ENCODE results near the gene DCXR. TPM values are rescaled to one million over a fixed set of nuclear protein-coding genes. Genes with fewer than 3 reads are reported as not detected.

The DCXR gene
- total RNA-seq, 1 experiment from 2014 or later: 120 TPM

DNA sequence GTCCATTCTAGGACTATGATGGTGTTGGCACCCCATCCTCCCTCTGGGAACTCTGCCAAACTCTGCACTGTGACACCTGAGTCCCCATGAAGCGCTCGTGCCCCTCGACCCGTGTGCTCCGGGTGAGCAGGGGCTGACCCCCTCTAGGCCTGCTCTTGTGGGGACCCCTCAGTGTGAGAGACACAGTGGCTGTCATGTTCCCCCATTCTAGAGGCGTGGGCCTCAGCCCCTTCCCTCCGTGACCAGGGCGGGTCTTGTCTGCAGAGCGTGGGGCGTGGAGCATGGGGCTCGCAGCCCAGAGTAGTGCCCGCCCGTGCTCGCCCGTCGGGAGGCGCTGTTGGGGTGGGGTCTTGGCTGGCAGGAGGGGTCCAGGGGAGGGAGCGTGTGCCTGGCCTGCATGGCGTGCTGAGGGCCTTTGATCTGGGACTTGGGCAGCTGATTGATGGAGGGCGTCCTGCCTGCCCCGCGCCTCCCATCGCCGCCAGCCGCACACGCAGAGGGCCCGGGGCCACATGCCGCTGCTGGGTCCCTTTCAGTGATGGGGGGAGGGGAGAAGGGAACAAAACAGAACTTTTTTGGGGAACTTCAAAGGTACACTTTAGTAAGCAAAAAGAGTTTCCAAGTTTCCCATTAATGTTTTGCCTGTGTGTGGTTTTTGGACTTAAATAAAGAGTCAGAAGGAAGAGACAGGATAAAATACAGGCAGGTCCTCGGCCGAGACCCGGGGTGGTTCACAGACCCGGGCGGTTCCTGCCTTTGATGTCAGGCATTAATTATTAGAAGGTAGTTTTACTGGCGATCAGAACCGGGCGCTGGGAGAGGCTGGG, 37.3 kb downstream of the DCXR start:
- ChIA-PET CTCF (no interaction called here), POLR2A (ENCODE audit: unreplicated experiment) (no interaction called here)
- Histone ChIP-seq H3K4me1 (replicated peaks; ENCODE audit: insufficient read depth) (peaks cover 22% of the 10 kb centered on the region), H3K27ac (no peak overlapping the region), H3K9me3 (ENCODE audit: insufficient read depth, low read depth) (no peaks in the 10 kb centered on the region), H3K4me3 (no peak overlapping the region), H3K9me2 (ENCODE audit: insufficient read depth) (no peaks in the 10 kb centered on the region), H3K79me2 (ENCODE audit: low read depth) (no peaks in the 10 kb centered on the region), H3K36me3 (ENCODE audit: low read depth) (no peaks in the 10 kb centered on the region), H3K4me2 (no peak overlapping the region), H3K27me3 (ENCODE audit: insufficient read depth, low read depth) (no peaks in the 10 kb centered on the region), H3F3A (ENCODE audit: insufficient read depth, low read depth) (peaks cover 10% of the 10 kb centered on the region; the same call in 1 of the 2 replicates), H2AFZ (no peak overlapping the region), H4K20me1 (ENCODE audit: insufficient read depth) (no peaks in the 10 kb centered on the region)
- intact Hi-C loops (cut with micrococcal nuclease; ENCODE audit: unreplicated experiment): loop anchor here (5.0 kb wide), 1 partner anchor 33 kb away; no protein-coding TSS in a partner anchor
- TF ChIP-seq EZH2 (IDR thresholded peaks at IDR 0.05; ENCODE audit: low read depth): no peak
- TF ChIP-seq, protein P1, sequence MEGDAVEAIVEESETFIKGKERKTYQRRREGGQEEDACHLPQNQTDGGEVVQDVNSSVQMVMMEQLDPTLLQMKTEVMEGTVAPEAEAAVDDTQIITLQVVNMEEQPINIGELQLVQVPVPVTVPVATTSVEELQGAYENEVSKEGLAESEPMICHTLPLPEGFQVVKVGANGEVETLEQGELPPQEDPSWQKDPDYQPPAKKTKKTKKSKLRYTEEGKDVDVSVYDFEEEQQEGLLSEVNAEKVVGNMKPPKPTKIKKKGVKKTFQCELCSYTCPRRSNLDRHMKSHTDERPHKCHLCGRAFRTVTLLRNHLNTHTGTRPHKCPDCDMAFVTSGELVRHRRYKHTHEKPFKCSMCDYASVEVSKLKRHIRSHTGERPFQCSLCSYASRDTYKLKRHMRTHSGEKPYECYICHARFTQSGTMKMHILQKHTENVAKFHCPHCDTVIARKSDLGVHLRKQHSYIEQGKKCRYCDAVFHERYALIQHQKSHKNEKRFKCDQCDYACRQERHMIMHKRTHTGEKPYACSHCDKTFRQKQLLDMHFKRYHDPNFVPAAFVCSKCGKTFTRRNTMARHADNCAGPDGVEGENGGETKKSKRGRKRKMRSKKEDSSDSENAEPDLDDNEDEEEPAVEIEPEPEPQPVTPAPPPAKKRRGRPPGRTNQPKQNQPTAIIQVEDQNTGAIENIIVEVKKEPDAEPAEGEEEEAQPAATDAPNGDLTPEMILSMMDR (conservative IDR thresholded peaks at IDR 0.05): no peak
- DNase-seq: no peak
- BruUV-seq (replicated peaks): no TSS peak

DNA sequence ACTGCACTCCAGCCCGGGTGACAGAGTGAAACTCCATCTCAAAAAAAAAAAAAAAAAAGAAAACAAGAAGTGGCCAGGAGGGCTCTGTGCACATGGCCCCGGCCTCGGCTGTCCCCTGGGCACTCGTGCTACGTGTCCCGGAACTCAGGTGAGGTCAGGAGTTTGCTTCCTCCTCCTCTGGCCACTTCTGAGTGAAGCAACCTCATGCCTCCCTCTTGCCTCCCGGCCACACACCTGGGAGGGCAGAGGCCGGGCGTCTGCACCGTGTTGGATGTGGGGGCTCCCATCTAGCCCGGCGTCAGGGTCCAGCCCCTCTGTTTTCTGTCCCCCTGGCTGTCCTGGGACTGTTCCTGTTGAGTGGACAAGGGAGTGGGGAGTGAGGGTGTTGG, 37.9 kb downstream of the DCXR start:
- Histone ChIP-seq H3K27me3 (ENCODE audit: insufficient read depth, low read depth) (no peaks in the 10 kb centered on the region), H3K27ac (no peak overlapping the region), H3K79me2 (ENCODE audit: low read depth) (no peaks in the 10 kb centered on the region), H3K9me3 (ENCODE audit: insufficient read depth, low read depth) (no peaks in the 10 kb centered on the region), H3K4me1 (replicated peaks; ENCODE audit: insufficient read depth) (peaks cover 22% of the 10 kb centered on the region), H3K4me3 (no peak overlapping the region), H3K9me2 (ENCODE audit: insufficient read depth) (no peaks in the 10 kb centered on the region), H3F3A (ENCODE audit: insufficient read depth, low read depth) (peaks cover 10% of the 10 kb centered on the region; the same call in 1 of the 2 replicates), H3K4me2 (no peak overlapping the region), H2AFZ (no peak overlapping the region), H4K20me1 (ENCODE audit: insufficient read depth) (no peaks in the 10 kb centered on the region), H3K36me3 (ENCODE audit: low read depth) (no peaks in the 10 kb centered on the region)
- no TSS peak for BruUV-seq (replicated peaks)
- CTCF ChIA-PET: no interaction called here
- intact Hi-C loops (cut with micrococcal nuclease; ENCODE audit: unreplicated experiment): no loop called here
- no peak for DNase-seq
- POLR2A ChIA-PET (ENCODE audit: unreplicated experiment): no interaction called here
- TF ChIP-seq EZH2 (IDR thresholded peaks at IDR 0.05; ENCODE audit: low read depth): no peak
- TF ChIP-seq, protein P1 (conservative IDR thresholded peaks at IDR 0.05): no peak

DNA sequence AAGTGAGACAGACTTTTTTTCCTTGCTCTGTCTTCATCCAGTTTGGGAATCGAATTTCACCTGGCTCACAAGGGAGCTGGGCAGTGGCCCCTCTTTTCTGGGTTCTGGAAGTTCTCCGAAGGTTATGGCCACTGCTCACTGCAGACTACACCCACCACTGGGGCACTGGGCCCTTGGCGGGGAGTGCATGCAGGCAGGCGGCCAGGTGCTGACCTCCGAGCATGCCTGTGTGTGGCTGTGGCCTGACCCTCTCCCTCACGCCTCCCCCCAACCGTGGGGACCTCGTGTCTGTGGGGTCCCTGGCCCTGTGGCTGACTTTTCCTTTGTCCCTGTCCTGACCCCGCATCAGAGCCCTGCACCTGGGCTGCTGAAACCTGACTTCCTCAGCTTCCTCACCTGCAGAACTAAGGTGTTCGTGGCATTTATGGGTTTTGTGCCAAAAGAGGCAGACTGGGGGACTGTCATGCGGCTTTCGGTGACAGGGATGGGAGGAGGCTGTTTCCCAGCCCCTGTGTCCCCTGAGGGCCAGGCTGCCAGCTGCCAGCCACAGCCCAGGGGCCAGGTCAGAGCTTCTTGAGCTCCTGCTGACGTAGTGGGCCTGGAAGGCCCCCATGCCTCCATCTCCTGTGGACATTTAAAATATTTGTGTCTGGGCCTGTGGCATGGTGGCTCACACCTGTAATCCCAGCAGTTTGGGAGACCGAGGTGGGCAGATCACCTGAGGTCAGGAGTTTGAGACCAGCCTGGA, 38.6 kb downstream of the DCXR start:
- intact Hi-C loops (cut with micrococcal nuclease; ENCODE audit: unreplicated experiment): no loop called here
- H3K27me3 ChIP-seq (ENCODE audit: insufficient read depth, low read depth): no peaks in the 10 kb centered on the region
- H3F3A ChIP-seq (ENCODE audit: insufficient read depth, low read depth): peaks cover 10% of the 10 kb centered on the region; the same call in 1 of the 2 replicates
- no peaks in the 10 kb centered on the region for H4K20me1 ChIP-seq (ENCODE audit: insufficient read depth)
- POLR2A ChIA-PET (ENCODE audit: unreplicated experiment): no interaction called here
- no peak for DNase-seq
- no TSS peak for BruUV-seq (replicated peaks)
- CTCF ChIA-PET: no interaction called here
- no peak overlapping the region for H2AFZ ChIP-seq
- H3K36me3 ChIP-seq (ENCODE audit: low read depth): no peaks in the 10 kb centered on the region
- H3K79me2 ChIP-seq (ENCODE audit: low read depth): no peaks in the 10 kb centered on the region
- H3K9me3 ChIP-seq (ENCODE audit: insufficient read depth, low read depth): no peaks in the 10 kb centered on the region
- TF ChIP-seq, protein P1 (conservative IDR thresholded peaks at IDR 0.05): no peak
- TF ChIP-seq EZH2 (IDR thresholded peaks at IDR 0.05; ENCODE audit: low read depth): no peak
- no peak overlapping the region for H3K27ac ChIP-seq
- H3K4me3 ChIP-seq: no peak overlapping the region
- peaks cover 16% of the 10 kb centered on the region for H3K4me1 ChIP-seq (replicated peaks; ENCODE audit: insufficient read depth)
- H3K9me2 ChIP-seq (ENCODE audit: insufficient read depth): no peaks in the 10 kb centered on the region
- H3K4me2 ChIP-seq: no peak overlapping the region
